ENCODE results near the gene MTUS2.

The MTUS2 gene

GRCh38 chr13:29484796-29485195, 664.7 kb downstream of the MTUS2 start:
- DNase-seq (ENCODE audit: low read depth in 2 of 2), result no peak

DNA sequence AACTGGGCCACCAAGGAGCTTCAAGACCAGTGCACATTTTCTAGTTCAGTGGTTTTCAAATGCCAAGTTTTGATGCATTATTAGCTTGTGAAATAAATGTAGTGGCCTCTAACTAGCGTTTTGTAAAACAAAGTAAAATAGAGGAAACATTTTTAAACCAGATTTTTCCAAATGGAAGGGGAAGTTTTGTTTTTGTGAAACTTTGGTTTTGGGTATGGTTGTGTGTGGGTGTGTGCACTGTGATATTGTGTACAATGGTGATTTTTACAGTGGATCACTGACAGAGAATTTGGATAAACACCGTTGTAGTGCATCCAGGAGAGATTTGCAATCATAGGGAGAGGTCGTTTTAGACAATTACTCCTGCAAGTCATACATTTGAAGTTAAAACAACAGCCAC, 666.4 kb downstream of the MTUS2 start:
- no peak for DNase-seq (ENCODE audit: low read depth in 2 of 2)

GRCh38 chr13:29487466-29488454, 667.6 kb downstream of the MTUS2 start:
- no peak for DNase-seq (ENCODE audit: low read depth in 2 of 2)

DNA sequence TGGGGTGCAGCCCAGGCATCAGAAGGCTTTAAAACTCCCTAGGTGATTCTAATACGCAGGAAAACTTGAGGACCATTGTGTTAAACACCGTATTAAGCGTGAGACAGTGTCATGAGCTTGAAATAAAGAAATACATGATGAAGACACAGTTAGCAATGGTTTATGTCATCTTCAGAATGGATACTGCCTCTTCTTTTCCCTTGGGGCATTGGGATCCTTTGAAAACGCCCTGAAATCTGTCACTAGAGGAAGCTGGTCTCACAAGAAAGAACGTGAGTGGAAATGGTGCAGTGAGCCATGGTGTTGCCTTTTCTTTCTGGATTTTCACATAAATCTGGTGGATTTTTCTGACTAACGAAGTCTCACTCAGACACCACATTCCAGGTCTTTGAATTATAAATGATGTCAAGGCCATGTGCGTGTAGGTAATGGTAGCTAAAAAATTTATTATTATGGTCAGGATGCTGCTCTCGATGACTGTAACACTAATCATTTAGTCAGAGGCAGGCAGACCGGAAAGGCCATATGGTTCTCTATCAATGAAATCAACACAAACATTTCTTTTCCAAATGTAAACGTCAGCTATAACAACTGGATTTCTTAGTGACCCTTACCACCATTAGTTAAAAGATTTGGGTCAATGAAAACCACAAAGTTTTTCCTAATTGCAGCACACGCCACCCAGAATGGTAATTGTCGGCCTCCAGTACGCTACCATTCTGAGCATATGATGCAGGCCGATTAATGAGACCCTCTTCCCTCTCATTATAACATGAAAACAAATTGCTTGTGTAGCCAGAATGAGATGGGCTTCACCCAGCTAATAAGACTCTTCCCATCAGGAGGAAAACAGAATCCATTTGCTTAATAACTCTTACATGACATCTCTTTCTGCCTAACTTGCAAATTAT, 669.8 kb downstream of the MTUS2 start:
- DNase-seq (ENCODE audit: low read depth in 2 of 2), result no peak

- no peak for DNase-seq (ENCODE audit: low read depth in 2 of 2)
Measured at GRCh38 chr13:29490561-29490885, 670.4 kb downstream of the MTUS2 start.

DNA sequence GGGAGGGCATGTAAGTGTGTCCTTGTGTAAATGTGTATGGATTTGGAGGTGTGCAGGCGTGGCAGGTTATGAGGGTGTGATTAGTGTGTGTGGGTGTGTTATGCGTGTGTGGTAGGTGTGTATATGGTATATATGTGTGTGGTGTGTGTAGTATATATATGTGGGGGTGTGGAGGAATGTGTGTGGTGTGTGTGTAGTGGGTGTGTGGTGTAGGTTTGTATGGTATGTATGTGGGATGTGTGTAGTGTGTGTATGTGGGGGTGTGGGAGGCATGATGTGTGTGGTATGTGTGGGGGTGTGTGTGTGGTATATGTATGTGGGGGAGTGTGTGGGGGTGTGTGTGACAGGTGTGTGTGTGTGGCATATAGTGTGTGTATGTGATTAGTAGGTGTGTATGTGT, 671.1 kb downstream of the MTUS2 start:
- no peak for DNase-seq (ENCODE audit: low read depth in 2 of 2)

- no peak for DNase-seq (ENCODE audit: low read depth in 2 of 2)
Measured at GRCh38 chr13:29493796-29494195, 673.7 kb downstream of the MTUS2 start.

DNA sequence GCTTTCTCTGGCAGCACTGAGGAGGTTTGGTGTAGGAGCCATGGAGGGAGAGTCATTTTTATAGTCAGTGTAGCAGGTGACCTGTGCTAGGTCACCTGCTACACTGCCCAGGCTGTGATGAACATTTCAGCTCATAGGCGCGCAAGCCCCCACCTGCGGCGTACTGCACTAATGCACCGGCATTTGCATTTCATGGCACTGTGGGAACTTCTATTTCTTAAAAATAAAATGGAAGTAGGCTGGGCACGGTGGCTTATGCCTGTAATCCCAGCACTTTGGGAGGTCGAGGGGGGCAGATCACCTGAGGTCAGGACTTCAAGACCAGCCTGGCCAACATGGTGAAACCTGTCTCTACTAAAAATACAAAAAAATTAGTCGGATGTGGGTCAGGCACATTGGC, 674.4 kb downstream of the MTUS2 start:
- DNase-seq (ENCODE audit: low read depth in 2 of 2), result no peak

DNA sequence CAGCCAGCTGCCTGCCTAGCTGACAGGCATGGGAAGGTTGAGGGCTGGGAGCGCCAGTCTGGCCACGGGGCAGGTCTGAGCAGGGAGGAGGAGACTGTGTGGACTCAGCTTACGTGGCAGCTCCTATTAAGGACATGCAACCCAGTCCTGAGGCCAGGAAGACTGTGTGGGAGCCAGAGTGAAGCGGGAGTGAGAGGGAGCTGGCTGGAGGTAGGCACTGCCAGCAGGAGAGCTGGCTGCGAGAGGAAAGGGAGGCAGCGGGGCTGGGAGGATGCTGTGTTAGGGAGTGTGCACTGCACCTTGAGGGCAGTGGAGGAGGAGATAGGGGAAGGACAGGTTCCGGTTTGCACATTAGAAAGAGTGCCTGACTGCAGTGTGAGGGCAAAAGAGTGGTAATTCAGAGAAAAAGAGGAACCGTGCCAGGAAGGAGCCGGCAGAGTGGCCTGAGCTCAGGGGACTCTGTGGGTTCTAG, 676.1 kb downstream of the MTUS2 start:
- no peak for DNase-seq (ENCODE audit: low read depth in 2 of 2)

DNA sequence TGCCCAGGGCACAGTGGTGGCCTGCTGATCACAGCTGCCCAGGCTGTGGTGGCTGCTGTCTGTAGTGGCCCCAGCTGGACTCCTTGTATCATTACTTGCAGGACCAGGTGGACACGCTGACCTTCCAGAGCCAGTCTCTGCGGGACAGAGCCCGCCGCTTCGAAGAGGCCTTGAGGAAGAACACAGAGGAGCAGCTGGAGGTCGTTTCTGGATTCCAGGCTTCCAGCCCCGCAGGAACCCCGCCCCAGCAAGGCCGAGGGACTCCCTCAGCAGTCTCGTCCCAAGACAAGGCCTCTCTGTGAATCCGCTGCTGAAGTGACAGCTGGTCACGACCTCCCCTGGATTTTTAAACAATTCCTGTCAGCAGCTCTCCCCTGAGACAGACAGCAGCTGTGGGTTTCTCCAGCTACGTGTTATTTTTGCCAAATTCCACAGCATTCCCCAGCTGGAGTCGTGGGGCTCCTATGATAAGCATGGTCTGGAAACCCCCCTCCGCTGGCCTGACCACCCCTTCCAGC, 677.1 kb downstream of the MTUS2 start:
- no peak for DNase-seq (ENCODE audit: low read depth in 2 of 2)

DNA sequence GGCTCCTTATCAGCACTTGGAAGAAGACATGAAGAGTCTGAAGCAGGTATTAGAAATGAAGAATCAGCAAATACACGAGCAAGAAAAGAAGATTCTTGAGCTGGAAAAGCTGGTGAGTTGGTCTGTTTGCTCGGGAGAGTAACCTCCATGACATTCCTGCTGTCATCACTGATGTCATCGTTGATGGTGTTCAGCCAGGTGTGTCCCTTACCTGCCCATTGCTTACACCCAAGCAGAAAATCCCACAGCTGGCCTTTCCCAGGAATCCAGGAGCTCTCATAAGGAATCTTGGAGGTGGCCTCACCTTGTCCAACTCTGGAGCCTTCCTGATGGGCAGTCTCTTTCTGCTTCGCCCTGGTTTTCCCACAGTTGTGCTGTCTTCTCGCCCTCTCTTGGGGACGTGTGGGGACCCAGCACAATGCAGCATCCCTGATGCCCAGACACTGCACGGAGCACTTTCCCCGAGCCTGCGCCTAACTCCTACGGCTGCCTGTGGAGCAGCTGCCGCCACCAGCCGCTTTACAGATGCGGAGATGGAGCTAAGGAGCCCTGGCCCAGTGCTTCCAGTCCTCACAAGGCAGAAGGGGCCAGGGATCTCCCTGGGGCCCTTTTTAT, 678.4 kb downstream of the MTUS2 start:
- no peak for DNase-seq (ENCODE audit: low read depth in 2 of 2)

- no peak for DNase-seq (ENCODE audit: low read depth in 2 of 2)
Measured at GRCh38 chr13:29499506-29500165, 679.5 kb downstream of the MTUS2 start.

GRCh38 chr13:29500386-29500785, 680.2 kb downstream of the MTUS2 start:
- no peak for DNase-seq (ENCODE audit: low read depth in 2 of 2)

- no peak for DNase-seq (ENCODE audit: low read depth in 2 of 2)
Measured at GRCh38 chr13:29501674-29502073, 681.5 kb downstream of the MTUS2 start.

- DNase-seq (ENCODE audit: low read depth in 2 of 2), result no peak
Measured at GRCh38 chr13:29502391-29503008, 682.4 kb downstream of the MTUS2 start.

DNA sequence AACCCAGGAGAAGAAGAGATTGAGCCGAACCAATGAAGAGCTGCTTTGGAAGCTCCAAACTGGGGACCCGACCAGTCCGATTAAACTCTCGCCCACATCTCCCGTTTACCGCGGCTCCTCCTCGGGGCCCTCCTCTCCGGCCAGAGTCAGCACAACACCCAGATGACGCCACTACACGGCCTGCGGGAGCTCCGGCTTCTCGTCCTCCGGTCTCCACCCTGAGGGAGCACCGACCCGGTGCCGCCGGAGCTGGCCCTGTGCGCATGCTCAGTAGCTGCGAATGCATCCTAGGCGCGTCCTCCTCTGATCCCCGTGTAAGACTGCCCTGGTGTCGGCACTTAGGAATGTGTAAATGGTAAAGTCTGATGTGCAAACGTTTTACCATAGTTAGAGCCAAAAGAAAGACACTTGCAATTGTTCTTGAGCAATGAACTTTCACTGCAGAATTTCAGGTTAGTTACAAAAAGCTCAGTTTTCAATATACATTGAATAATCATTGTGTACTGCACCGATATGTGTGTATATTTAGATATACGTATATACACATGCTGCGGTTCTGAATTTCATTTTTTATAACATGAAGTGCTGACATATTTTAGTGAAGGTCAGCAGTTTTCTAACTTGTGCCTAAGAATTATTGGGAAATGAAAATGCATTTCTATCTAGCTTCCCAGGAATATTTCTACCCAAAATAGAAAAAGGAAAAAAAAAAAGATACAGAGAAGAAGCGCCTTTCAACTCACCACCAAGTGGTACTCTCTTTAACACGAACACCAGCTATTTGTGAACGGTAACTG, 683.1 kb downstream of the MTUS2 start:
- DNase-seq (ENCODE audit: low read depth in 2 of 2), result no peak

GRCh38 chr13:29504691-29505090, 684.6 kb downstream of the MTUS2 start:
- no peak for DNase-seq (ENCODE audit: low read depth in 2 of 2)

DNA sequence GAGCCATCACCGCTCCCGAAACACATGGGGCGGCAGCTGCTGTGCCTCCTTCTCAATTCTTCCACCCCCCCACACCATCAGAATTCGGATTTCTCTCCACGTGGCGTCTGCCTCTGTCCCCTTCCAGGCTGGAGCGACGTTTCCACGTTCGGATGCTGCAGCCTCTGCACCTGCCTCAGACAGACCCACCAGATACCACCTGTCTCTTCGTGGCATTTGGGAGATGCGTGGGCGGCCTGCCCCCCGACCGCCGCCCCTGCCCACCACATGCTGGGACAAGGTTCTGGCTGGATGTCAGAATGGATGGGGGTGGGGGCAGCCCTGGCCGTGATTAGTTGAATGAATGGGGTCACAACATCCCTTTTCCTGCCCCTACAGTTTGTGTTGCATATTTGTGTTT, 685.4 kb downstream of the MTUS2 start:
- no peak for DNase-seq (ENCODE audit: low read depth in 2 of 2)

- no peak for DNase-seq (ENCODE audit: low read depth in 2 of 2)
Measured at GRCh38 chr13:29505950-29506349, 685.8 kb downstream of the MTUS2 start.

DNA sequence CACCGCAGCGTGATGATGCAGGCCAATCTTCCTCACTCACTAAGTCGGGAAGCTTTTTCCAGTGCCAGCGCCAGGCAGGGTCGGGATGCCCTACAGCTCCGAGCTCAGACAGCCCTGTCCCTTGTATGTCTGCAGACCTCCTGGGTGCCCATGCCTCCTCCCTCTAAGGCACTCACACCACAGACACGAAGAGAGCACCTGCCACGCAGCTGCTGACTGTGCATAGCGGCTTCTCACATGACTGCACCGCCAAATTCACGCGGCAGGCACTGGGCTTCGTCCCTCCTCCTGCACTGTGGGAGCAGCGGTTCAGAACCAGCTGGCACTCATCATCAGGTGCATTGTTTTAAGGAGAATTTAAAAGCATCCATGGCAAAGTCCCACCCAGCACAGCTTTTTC, 687.2 kb downstream of the MTUS2 start:
- DNase-seq (ENCODE audit: low read depth in 2 of 2), result no peak

All from stimulated activated CD8-positive, alpha-beta memory T cell treated with anti-CD3 and anti-CD28 coated beads, Interleukin-7, amount 100 ng/mL, for 1 hour (primary cell).